Measurements from ENCODE around the gene ODAD4. TPM values are rescaled to one million over a fixed set of nuclear protein-coding genes. Genes with fewer than 3 reads are reported as not detected.

Gene ODAD4
- total RNA-seq, 1 experiment from 2014 or later = 0.98 TPM

- Histone ChIP-seq H3K4me1 (peaks cover 9% of the 10 kb centered on the region), H3K4me3 (ENCODE audit: low read depth, low read length) (no peak overlapping the region), H3K9me3 (no peaks in the 10 kb centered on the region), H3K36me3 (ENCODE audit: control insufficient read depth, insufficient read depth, low read length) (no peaks in the 10 kb centered on the region), H3K27me3 (replicated peaks; ENCODE audit: control insufficient read depth, insufficient read depth, low read length) (no peaks in the 10 kb centered on the region)
- intact Hi-C loops (cut with micrococcal nuclease; ENCODE audit: unreplicated experiment) = no loop called here
- Mint-ChIP-seq H3K27ac (ENCODE audit: unreplicated experiment) (no peak overlapping the region), H3K4me1 (ENCODE audit: low read depth, unreplicated experiment) (no peaks in the 10 kb centered on the region), H3K9me3 (ENCODE audit: unreplicated experiment) (no peaks in the 10 kb centered on the region), H3K27me3 (ENCODE audit: insufficient read depth, unreplicated experiment) (no peaks in the 10 kb centered on the region), H3K36me3 (ENCODE audit: insufficient read depth, unreplicated experiment) (no peaks in the 10 kb centered on the region), H3K4me3 (ENCODE audit: unreplicated experiment) (no peak overlapping the region)
- no peak for DNase-seq
- POLR2A ChIA-PET = no interaction called here
- TF ChIP-seq CTCF (IDR thresholded peaks at IDR 0.05; ENCODE audit: insufficient read depth in 1 of 2, low read depth in 1 of 2, low read length in 1 of 2, severe bottlenecking in 1 of 2, unreplicated experiment in 1 of 2) = no peak
- no TSS peak for BruUV-seq (replicated peaks)
- CTCF ChIA-PET = no interaction called here
These were observed 12.4 kb downstream of the ODAD4 start for GRCh38 chr17:41942626-41943373.

- H3K4me1 ChIP-seq = peaks cover 9% of the 10 kb centered on the region
- H3K4me3 ChIP-seq (ENCODE audit: low read depth, low read length) = no peak overlapping the region
- H3K36me3 ChIP-seq (ENCODE audit: control insufficient read depth, insufficient read depth, low read length) = no peaks in the 10 kb centered on the region
- Mint-ChIP-seq H3K4me3 (ENCODE audit: unreplicated experiment) (no peak overlapping the region), H3K27me3 (ENCODE audit: insufficient read depth, unreplicated experiment) (no peaks in the 10 kb centered on the region), H3K36me3 (ENCODE audit: insufficient read depth, unreplicated experiment) (no peaks in the 10 kb centered on the region), H3K4me1 (ENCODE audit: low read depth, unreplicated experiment) (no peaks in the 10 kb centered on the region), H3K9me3 (ENCODE audit: unreplicated experiment) (no peaks in the 10 kb centered on the region), H3K27ac (ENCODE audit: unreplicated experiment) (no peak overlapping the region)
- ChIA-PET CTCF (no interaction called here), POLR2A (no interaction called here)
- no peak for TF ChIP-seq CTCF (IDR thresholded peaks at IDR 0.05; ENCODE audit: insufficient read depth in 1 of 2, low read depth in 1 of 2, low read length in 1 of 2, severe bottlenecking in 1 of 2, unreplicated experiment in 1 of 2)
- no peaks in the 10 kb centered on the region for H3K9me3 ChIP-seq
- BruUV-seq (replicated peaks) = no TSS peak
- no peaks in the 10 kb centered on the region for H3K27me3 ChIP-seq (replicated peaks; ENCODE audit: control insufficient read depth, insufficient read depth, low read length)
- DNase-seq = no peak
- intact Hi-C loops (cut with micrococcal nuclease; ENCODE audit: unreplicated experiment) = no loop called here
These were observed 13.1 kb downstream of the ODAD4 start for GRCh38 chr17:41943492-41943891.

GRCh38 chr17:41944943-41945342 is 14.5 kb downstream of the ODAD4 start:
- Mint-ChIP-seq H3K9me3 (ENCODE audit: unreplicated experiment) (no peaks in the 10 kb centered on the region), H3K4me1 (ENCODE audit: low read depth, unreplicated experiment) (no peaks in the 10 kb centered on the region), H3K4me3 (ENCODE audit: unreplicated experiment) (no peak overlapping the region), H3K27me3 (ENCODE audit: insufficient read depth, unreplicated experiment) (no peaks in the 10 kb centered on the region), H3K36me3 (ENCODE audit: insufficient read depth, unreplicated experiment) (no peaks in the 10 kb centered on the region), H3K27ac (ENCODE audit: unreplicated experiment) (no peak overlapping the region)
- no peaks in the 10 kb centered on the region for H3K36me3 ChIP-seq (ENCODE audit: control insufficient read depth, insufficient read depth, low read length)
- no peak for TF ChIP-seq CTCF (IDR thresholded peaks at IDR 0.05; ENCODE audit: insufficient read depth in 1 of 2, low read depth in 1 of 2, low read length in 1 of 2, severe bottlenecking in 1 of 2, unreplicated experiment in 1 of 2)
- H3K9me3 ChIP-seq = no peaks in the 10 kb centered on the region
- ChIA-PET CTCF (no interaction called here), POLR2A (no interaction called here)
- DNase-seq = no peak
- no peaks in the 10 kb centered on the region for H3K27me3 ChIP-seq (replicated peaks; ENCODE audit: control insufficient read depth, insufficient read depth, low read length)
- BruUV-seq (replicated peaks) = no TSS peak
- peaks cover 9% of the 10 kb centered on the region for H3K4me1 ChIP-seq
- intact Hi-C loops (cut with micrococcal nuclease; ENCODE audit: unreplicated experiment) = no loop called here
- H3K4me3 ChIP-seq (ENCODE audit: low read depth, low read length) = no peak overlapping the region

Measured in Caco-2 (cell line).